Type B pancreatic cell (in vitro differentiated cells): ENCODE data around the gene TGFB3. TPM values are rescaled to one million over a fixed set of nuclear protein-coding genes. Genes with fewer than 3 reads are reported as not detected.

Source experiments
- DNase-seq: peaks from one replicate; pipeline ENCODE4 v3.0.0; 2021; ENCODE audit warnings: mixed read lengths; ENCODE audit not compliant: unreplicated experiment; ENCODE audit errors: extremely low spot score
- H3K27ac Mint-ChIP-seq: 2 replicates; pipeline ENCODE4 v1.8.0; 2021; ENCODE audit warnings: mild to moderate bottlenecking, mixed read lengths
- H3K27me3 Mint-ChIP-seq: 2 replicates; pipeline ENCODE4 v1.8.0; 2021; ENCODE audit warnings: mixed read lengths
- H3K36me3 Mint-ChIP-seq: 2 replicates; pipeline ENCODE4 v1.8.0; 2021; ENCODE audit warnings: mixed read lengths
- H3K4me1 Mint-ChIP-seq: one replicate; pipeline ENCODE4 v1.8.0; 2021; ENCODE audit warnings: mixed read lengths; ENCODE audit not compliant: unreplicated experiment
- H3K4me3 Mint-ChIP-seq: 2 replicates; pipeline ENCODE4 v1.8.0; 2021; ENCODE audit warnings: mild to moderate bottlenecking, mixed read lengths
- H3K9me3 Mint-ChIP-seq: 2 replicates; pipeline ENCODE4 v1.8.0; 2021; ENCODE audit warnings: mixed read lengths
- total RNA-seq: library from RNA; stranded (reverse); gene quantifications from 2 replicates; pipeline ENCODE4 v1.2.1, GENCODE V29; 2021; ENCODE audit warnings: low replicate concordance
- TF ChIP-seq, protein P1 (sequence below): fragments of 200-600 bp; sonication (generic); conservative IDR thresholded peaks from 2 replicates; pipeline ENCODE4 v1.5.0; 2021; ENCODE audit warnings: antibody characterized with exemption, mild to moderate bottlenecking

The TGFB3 gene
- total RNA-seq, 1 donor from 2014 or later, result 45.3 TPM

DNA sequence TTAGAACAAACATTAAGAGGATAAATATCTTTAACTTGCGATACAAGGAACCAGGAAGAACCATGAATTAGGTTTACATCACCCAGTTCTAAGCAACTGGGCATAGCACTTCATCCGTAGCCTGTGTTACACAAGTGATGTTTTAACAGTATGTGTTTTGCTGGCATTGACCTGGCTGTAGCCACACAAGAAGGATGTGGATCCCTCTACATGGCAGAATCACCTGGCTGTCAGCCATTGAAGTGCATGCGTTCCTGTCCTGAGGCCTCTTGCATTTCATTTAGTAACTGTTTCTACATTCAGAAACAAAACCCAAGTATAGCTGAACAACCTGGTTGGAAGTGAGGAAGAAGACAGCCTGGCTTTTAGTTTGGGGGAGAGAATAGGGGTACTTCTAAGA, 72.2 kb downstream of the TGFB3 start:
- Mint-ChIP-seq H3K9me3 (no peaks in the 10 kb centered on the region), H3K27me3 (no peaks in the 10 kb centered on the region), H3K4me3 (no peak overlapping the region), H3K27ac (peak overlapping the region; percentile 43), H3K4me1 (peaks cover 52% of the 10 kb centered on the region), H3K36me3 (peaks cover 3% of the 10 kb centered on the region)
- DNase-seq, result no peak
- TF ChIP-seq, protein P1, sequence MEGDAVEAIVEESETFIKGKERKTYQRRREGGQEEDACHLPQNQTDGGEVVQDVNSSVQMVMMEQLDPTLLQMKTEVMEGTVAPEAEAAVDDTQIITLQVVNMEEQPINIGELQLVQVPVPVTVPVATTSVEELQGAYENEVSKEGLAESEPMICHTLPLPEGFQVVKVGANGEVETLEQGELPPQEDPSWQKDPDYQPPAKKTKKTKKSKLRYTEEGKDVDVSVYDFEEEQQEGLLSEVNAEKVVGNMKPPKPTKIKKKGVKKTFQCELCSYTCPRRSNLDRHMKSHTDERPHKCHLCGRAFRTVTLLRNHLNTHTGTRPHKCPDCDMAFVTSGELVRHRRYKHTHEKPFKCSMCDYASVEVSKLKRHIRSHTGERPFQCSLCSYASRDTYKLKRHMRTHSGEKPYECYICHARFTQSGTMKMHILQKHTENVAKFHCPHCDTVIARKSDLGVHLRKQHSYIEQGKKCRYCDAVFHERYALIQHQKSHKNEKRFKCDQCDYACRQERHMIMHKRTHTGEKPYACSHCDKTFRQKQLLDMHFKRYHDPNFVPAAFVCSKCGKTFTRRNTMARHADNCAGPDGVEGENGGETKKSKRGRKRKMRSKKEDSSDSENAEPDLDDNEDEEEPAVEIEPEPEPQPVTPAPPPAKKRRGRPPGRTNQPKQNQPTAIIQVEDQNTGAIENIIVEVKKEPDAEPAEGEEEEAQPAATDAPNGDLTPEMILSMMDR, result peak; percentile 26

Other genes with a start within 250 kb of the TGFB3 start
- 29.9 and 36.9 TPM in 2 replicates for gene IFT43, start 3.8 kb upstream of the TGFB3 start, total RNA-seq
- gene GPATCH2L, start 169.9 kb upstream of the TGFB3 start, total RNA-seq, result 46.8 and 57.0 TPM in 2 replicates